NCI-H1436 (cell line): ENCODE measurements around the gene ASMTL.
"Not testable (repeated sequence)": the region's sequence is repeated elsewhere in the genome, so short reads cannot be mapped to it uniquely, and the experiment has no call there.

Experiments used
- DNase-seq: peaks from one replicate; lab custom pipeline; 2025; lab: John Stamatoyannopoulos, UW

The ASMTL gene

GRCh38 chrX:1482530-1482928 lies 29.8 kb upstream of the ASMTL start:
- not testable (repeated sequence) for DNase-seq

- DNase-seq: no peak
Measured at GRCh38 chrX:1481636-1482529, 29.2 kb upstream of the ASMTL start.

GRCh38 chrX:1480082-1480785 lies 27.5 kb upstream of the ASMTL start:
- DNase-seq: no peak

GRCh38 chrX:1477801-1478458 lies 25.2 kb upstream of the ASMTL start:
- DNase-seq: no peak

- no peak for DNase-seq
Measured at GRCh38 chrX:1477229-1477628, 24.5 kb upstream of the ASMTL start.

- DNase-seq: no peak
Measured at GRCh38 chrX:1476682-1477081, 24.0 kb upstream of the ASMTL start.

GRCh38 chrX:1475881-1476280 lies 23.2 kb upstream of the ASMTL start:
- DNase-seq: no peak

- DNase-seq: no peak
Measured at GRCh38 chrX:1475481-1475880, 22.8 kb upstream of the ASMTL start.

- not testable (repeated sequence) for DNase-seq
Measured at GRCh38 chrX:1474593-1474992, 21.9 kb upstream of the ASMTL start.

- DNase-seq: no peak
Measured at GRCh38 chrX:1472975-1473374, 20.3 kb upstream of the ASMTL start.

- no peak for DNase-seq
Measured at GRCh38 chrX:1468250-1468772, 15.6 kb upstream of the ASMTL start.

- no peak for DNase-seq
Measured at GRCh38 chrX:1466971-1467561, 14.4 kb upstream of the ASMTL start.

- no peak for DNase-seq
Measured at GRCh38 chrX:1466232-1466661, 13.5 kb upstream of the ASMTL start.

GRCh38 chrX:1465286-1466231 lies 12.8 kb upstream of the ASMTL start:
- no peak for DNase-seq

GRCh38 chrX:1464971-1465285 lies 12.2 kb upstream of the ASMTL start:
- no peak for DNase-seq

GRCh38 chrX:1464041-1464970 lies 11.6 kb upstream of the ASMTL start:
- no peak for DNase-seq

- DNase-seq: no peak
Measured at GRCh38 chrX:1463581-1463980, 10.9 kb upstream of the ASMTL start.

- no peak for DNase-seq
Measured at GRCh38 chrX:1462596-1463251, 10.0 kb upstream of the ASMTL start.

- no peak for DNase-seq
Measured at GRCh38 chrX:1462110-1462509, 9.4 kb upstream of the ASMTL start.

GRCh38 chrX:1455948-1456280 lies 3.2 kb upstream of the ASMTL start:
- no peak for DNase-seq
